ENCODE results near the gene ELMO3. TPM values are rescaled to one million over a fixed set of nuclear protein-coding genes. Genes with fewer than 3 reads are reported as not detected.

The ELMO3 gene
- total and polyA plus RNA-seq, 2 of the 13 experiments (the other 11 are each of a cell fraction or from before 2014, with no cell fraction given), result 2.6 to 4.0 TPM

- TF ChIP-seq E2F1 (CRISPR knock-in tag; IDR thresholded peaks at IDR 0.05) (peak; percentile 90), ZNF83 (CRISPR knock-in tag; IDR thresholded peaks at IDR 0.05; ENCODE audit: borderline replicate concordance) (0 out of 2 replicates have a peak, but pooled peaks have one; percentile 9), POGK (CRISPR knock-in tag; conservative IDR thresholded peaks at IDR 0.05) (peak; percentile 68; the same call in 1 of the 2 replicates), SETDB1 (CRISPR knock-in tag; IDR thresholded peaks at IDR 0.05; ENCODE audit: borderline replicate concordance) (no peak), KDM6A (CRISPR knock-in tag; IDR thresholded peaks at IDR 0.05; ENCODE audit: low read depth) (no peak), SIX4 (CRISPR knock-in tag; IDR thresholded peaks at IDR 0.05) (0 out of 2 replicates have a peak, but pooled peaks have one; percentile 17), CCDC6 (CRISPR knock-in tag; IDR thresholded peaks at IDR 0.05) (peak; percentile 75; the same call in 1 of the 2 replicates), HNRNPLL (IDR thresholded peaks at IDR 0.05; ENCODE audit: low read depth, low read length, poor library complexity, severe bottlenecking) (peak; percentile 68), SIN3A (IDR thresholded peaks at IDR 0.05; ENCODE audit: borderline replicate concordance, low read depth, low read length) (peak; percentile 45; the same call in 1 of the 2 replicates), ZIK1 (CRISPR knock-in tag; IDR thresholded peaks at IDR 0.05; ENCODE audit: borderline replicate concordance, low read depth) (no peak; the same call in 1 of the 2 replicates), ZNF615 (CRISPR knock-in tag; IDR thresholded peaks at IDR 0.05; ENCODE audit: borderline replicate concordance) (no peak), CHD2 (IDR thresholded peaks at IDR 0.05; ENCODE audit: low read depth, low read length) (peak; percentile 58; the same call in 1 of the 2 replicates), SNAPC2 (CRISPR knock-in tag; IDR thresholded peaks at IDR 0.05) (peak; percentile 78; the same call in 1 of the 2 replicates), REXO4 (CRISPR knock-in tag; IDR thresholded peaks at IDR 0.05; ENCODE audit: borderline replicate concordance) (peak; percentile 16; the same call in 1 of the 2 replicates)
- TF ChIP-seq, protein P1, sequence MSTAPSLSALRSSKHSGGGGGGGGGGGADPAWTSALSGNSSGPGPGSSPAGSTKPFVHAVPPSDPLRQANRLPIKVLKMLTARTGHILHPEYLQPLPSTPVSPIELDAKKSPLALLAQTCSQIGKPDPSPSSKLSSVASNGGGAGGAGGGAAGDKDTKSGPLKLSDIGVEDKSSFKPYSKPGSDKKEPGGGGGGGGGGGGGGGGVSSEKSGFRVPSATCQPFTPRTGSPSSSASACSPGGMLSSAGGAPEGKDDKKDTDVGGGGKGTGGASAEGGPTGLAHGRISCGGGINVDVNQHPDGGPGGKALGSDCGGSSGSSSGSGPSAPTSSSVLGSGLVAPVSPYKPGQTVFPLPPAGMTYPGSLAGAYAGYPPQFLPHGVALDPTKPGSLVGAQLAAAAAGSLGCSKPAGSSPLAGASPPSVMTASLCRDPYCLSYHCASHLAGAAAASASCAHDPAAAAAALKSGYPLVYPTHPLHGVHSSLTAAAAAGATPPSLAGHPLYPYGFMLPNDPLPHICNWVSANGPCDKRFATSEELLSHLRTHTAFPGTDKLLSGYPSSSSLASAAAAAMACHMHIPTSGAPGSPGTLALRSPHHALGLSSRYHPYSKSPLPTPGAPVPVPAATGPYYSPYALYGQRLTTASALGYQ (CRISPR knock-in tag; IDR thresholded peaks at IDR 0.05), result peak; percentile 50; the same call in 1 of the 2 replicates
- TF ChIP-seq, protein P2, sequence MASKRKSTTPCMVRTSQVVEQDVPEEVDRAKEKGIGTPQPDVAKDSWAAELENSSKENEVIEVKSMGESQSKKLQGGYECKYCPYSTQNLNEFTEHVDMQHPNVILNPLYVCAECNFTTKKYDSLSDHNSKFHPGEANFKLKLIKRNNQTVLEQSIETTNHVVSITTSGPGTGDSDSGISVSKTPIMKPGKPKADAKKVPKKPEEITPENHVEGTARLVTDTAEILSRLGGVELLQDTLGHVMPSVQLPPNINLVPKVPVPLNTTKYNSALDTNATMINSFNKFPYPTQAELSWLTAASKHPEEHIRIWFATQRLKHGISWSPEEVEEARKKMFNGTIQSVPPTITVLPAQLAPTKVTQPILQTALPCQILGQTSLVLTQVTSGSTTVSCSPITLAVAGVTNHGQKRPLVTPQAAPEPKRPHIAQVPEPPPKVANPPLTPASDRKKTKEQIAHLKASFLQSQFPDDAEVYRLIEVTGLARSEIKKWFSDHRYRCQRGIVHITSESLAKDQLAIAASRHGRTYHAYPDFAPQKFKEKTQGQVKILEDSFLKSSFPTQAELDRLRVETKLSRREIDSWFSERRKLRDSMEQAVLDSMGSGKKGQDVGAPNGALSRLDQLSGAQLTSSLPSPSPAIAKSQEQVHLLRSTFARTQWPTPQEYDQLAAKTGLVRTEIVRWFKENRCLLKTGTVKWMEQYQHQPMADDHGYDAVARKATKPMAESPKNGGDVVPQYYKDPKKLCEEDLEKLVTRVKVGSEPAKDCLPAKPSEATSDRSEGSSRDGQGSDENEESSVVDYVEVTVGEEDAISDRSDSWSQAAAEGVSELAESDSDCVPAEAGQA (IDR thresholded peaks at IDR 0.05; ENCODE audit: low read depth), result 0 out of 2 replicates have a peak, but pooled peaks have one; percentile 28
- TF ChIP-seq, protein P2 (CRISPR knock-in tag; IDR thresholded peaks at IDR 0.05; ENCODE audit: borderline replicate concordance), result no peak
Observed at GRCh38 chr16:67247192-67248072, 48.5 kb downstream of the ELMO3 start, which contains the start of gene FHOD1 (continued).

Measured in HepG2 (cell line).